Upper lobe of right lung (tissue), 1 donor: ENCODE data around the gene TREM2. TPM values are rescaled to one million over a fixed set of nuclear protein-coding genes. Genes with fewer than 3 reads are reported as not detected.

ENCODE experiments used
- ATAC-seq: fragments of 200-7000 bp; cut with Tn5 transposase; one replicate; pipeline ENCODE4 v1.9.1; 2020; ENCODE audit warnings: mild to moderate bottlenecking, moderate library complexity
- DNase-seq: peaks from one replicate; pipeline ENCODE4 v3.0.0-alpha.2; 2020
- H3K27ac ChIP-seq: fragments of 200-600 bp; one replicate; pipeline ENCODE4 v1.8.0; 2022
- H3K27me3 ChIP-seq: fragments of 200-600 bp; one replicate; pipeline ENCODE4 v1.8.0; 2022; ENCODE audit warnings: mild to moderate bottlenecking
- H3K36me3 ChIP-seq: fragments of 200-600 bp; one replicate; pipeline ENCODE4 v1.8.0; 2022
- H3K4me1 ChIP-seq: fragments of 200-600 bp; one replicate; pipeline ENCODE4 v1.8.0; 2022
- H3K4me3 ChIP-seq: fragments of 200-600 bp; one replicate; pipeline ENCODE4 v1.8.0; 2022; ENCODE audit warnings: mild to moderate bottlenecking
- H3K9me3 ChIP-seq: fragments of 200-600 bp; one replicate; pipeline ENCODE4 v1.8.0; 2022
- CTCF ChIP-seq: fragments of 200-600 bp; IDR thresholded peaks from one replicate; pipeline ENCODE4 v1.8.0; 2022; ENCODE audit warnings: antibody characterized with exemption
- intact Hi-C: fragments of 100-400 bp; cut with DNase I; formaldehyde crosslinking; loops from one replicate; pipeline ENCODE4 v1.11.0; 2022
- total RNA-seq: library from RNA; stranded (reverse); fragmentation: NEBNext Ultra II Directional; extraction: Animal tissue kit (Norgen Biotek cat#: 25700); gene quantifications from one replicate; pipeline ENCODE4 v1.2.1, GENCODE V29; 2021
- donor health status: DM: no; HTN: yes; CAD: no; lungs with severe emphysema.

Gene TREM2
- total RNA-seq, 1 donor from 2014 or later, result 62.2 TPM

- intact Hi-C loops, result no loop called here
Measured at GRCh38 chr6:41161851-41162552, 914 bp downstream of the TREM2 start.

GRCh38 chr6:41161380-41161779, 1.5 kb downstream of the TREM2 start:
- DNase-seq, result no peak
- H3K36me3 ChIP-seq, result no peaks in the 10 kb centered on the region
- peak overlapping the region; percentile 28 for H3K4me3 ChIP-seq
- intact Hi-C loops, result no loop called here
- no peaks in the 10 kb centered on the region for H3K9me3 ChIP-seq
- peaks cover 6% of the 10 kb centered on the region for H3K4me1 ChIP-seq
- H3K27ac ChIP-seq, result no peak overlapping the region
- TF ChIP-seq CTCF, result no peak
- no peaks in the 10 kb centered on the region for H3K27me3 ChIP-seq
- ATAC-seq, result no peak

More at GRCh38 chr6:41161851-41162552, 914 bp downstream of the TREM2 start:
- peak; percentile 66 for ATAC-seq
- no peak for DNase-seq
- H3K4me1 ChIP-seq, result peaks cover 6% of the 10 kb centered on the region
- H3K27ac ChIP-seq, result no peak overlapping the region
- H3K4me3 ChIP-seq, result peak overlapping the region; percentile 28
- no peaks in the 10 kb centered on the region for H3K36me3 ChIP-seq
- TF ChIP-seq CTCF, result no peak
- no peaks in the 10 kb centered on the region for H3K27me3 ChIP-seq
- no peaks in the 10 kb centered on the region for H3K9me3 ChIP-seq

GRCh38 chr6:41160933-41161332, 2.0 kb downstream of the TREM2 start:
- Histone ChIP-seq H3K4me3 (no peak overlapping the region), H3K27me3 (no peaks in the 10 kb centered on the region), H3K36me3 (no peaks in the 10 kb centered on the region), H3K9me3 (no peaks in the 10 kb centered on the region), H3K4me1 (peaks cover 6% of the 10 kb centered on the region), H3K27ac (no peak overlapping the region)
- no peak for ATAC-seq
- intact Hi-C loops, result no loop called here
- DNase-seq, result no peak
- TF ChIP-seq CTCF, result no peak

- H3K4me1 ChIP-seq, result peaks cover 6% of the 10 kb centered on the region
- no peaks in the 10 kb centered on the region for H3K36me3 ChIP-seq
- H3K27me3 ChIP-seq, result no peaks in the 10 kb centered on the region
- no peak for TF ChIP-seq CTCF
- no peaks in the 10 kb centered on the region for H3K9me3 ChIP-seq
- H3K27ac ChIP-seq, result no peak overlapping the region
- DNase-seq (no peak), ATAC-seq (no peak)
- no peak overlapping the region for H3K4me3 ChIP-seq
- intact Hi-C loops, result no loop called here
Measured at GRCh38 chr6:41159415-41160082, 3.4 kb downstream of the TREM2 start.

GRCh38 chr6:41157323-41157722, 5.6 kb downstream of the TREM2 start:
- H3K36me3 ChIP-seq, result no peaks in the 10 kb centered on the region
- no peak for TF ChIP-seq CTCF
- H3K9me3 ChIP-seq, result no peaks in the 10 kb centered on the region
- H3K27me3 ChIP-seq, result no peaks in the 10 kb centered on the region
- peaks cover 6% of the 10 kb centered on the region for H3K4me1 ChIP-seq
- no peak for DNase-seq
- no peak overlapping the region for H3K27ac ChIP-seq
- intact Hi-C loops, result no loop called here
- no peak overlapping the region for H3K4me3 ChIP-seq
- peak; percentile 80 for ATAC-seq
